NCI-H1436 treated with DMSO at 0.1 percent for 48 hours (cell line): ENCODE measurements around the gene PYDC1.
A peak's percentile ranks its signal among the peaks of the same experiment; 100 is the strongest.
"Not testable (repeated sequence)": the region's sequence is repeated elsewhere in the genome, so short reads cannot be mapped to it uniquely, and the experiment has no call there.

Experiments used
- DNase-seq: peaks from one replicate; lab custom pipeline; 2025; lab: John Stamatoyannopoulos, UW

The PYDC1 gene

GRCh38 chr16:31195861-31196260 lies 21.1 kb downstream of the PYDC1 start:
- DNase-seq: not testable (repeated sequence)

GRCh38 chr16:31194898-31195297 lies 22.0 kb downstream of the PYDC1 start:
- DNase-seq: no peak

GRCh38 chr16:31193874-31194273 lies 23.1 kb downstream of the PYDC1 start:
- DNase-seq: no peak

GRCh38 chr16:31192856-31193642 lies 23.9 kb downstream of the PYDC1 start:
- DNase-seq: no peak

GRCh38 chr16:31191697-31192428 lies 25.1 kb downstream of the PYDC1 start:
- no peak for DNase-seq

GRCh38 chr16:31190818-31191444 lies 26.0 kb downstream of the PYDC1 start:
- no peak for DNase-seq

GRCh38 chr16:31190061-31190460 lies 26.9 kb downstream of the PYDC1 start:
- DNase-seq: no peak

GRCh38 chr16:31189412-31189778 lies 27.5 kb downstream of the PYDC1 start:
- DNase-seq: no peak

GRCh38 chr16:31188450-31189411 lies 28.2 kb downstream of the PYDC1 start:
- DNase-seq: no peak

- DNase-seq: no peak
Measured at GRCh38 chr16:31187808-31188189, 29.1 kb downstream of the PYDC1 start.

- DNase-seq: no peak
Measured at GRCh38 chr16:31186930-31187807, 29.8 kb downstream of the PYDC1 start.

- no peak for DNase-seq
Measured at GRCh38 chr16:31186176-31186575, 30.8 kb downstream of the PYDC1 start.

- DNase-seq: no peak
Measured at GRCh38 chr16:31185339-31185738, 31.6 kb downstream of the PYDC1 start.

- DNase-seq: no peak
Measured at GRCh38 chr16:31184888-31185287, 32.0 kb downstream of the PYDC1 start.

- no peak for DNase-seq
Measured at GRCh38 chr16:31183432-31184428, 33.2 kb downstream of the PYDC1 start.

- no peak for DNase-seq
Measured at GRCh38 chr16:31182391-31182790, 34.5 kb downstream of the PYDC1 start.

GRCh38 chr16:31181102-31181830 lies 35.7 kb downstream of the PYDC1 start:
- no peak for DNase-seq

GRCh38 chr16:31179747-31180459 lies 37.0 kb downstream of the PYDC1 start, which contains the start of gene FUS:
TSS of gene FUS (plus strand) at chr16:31180139. CDS start at chr16:31180215, 76 bp downstream.
- peak; percentile 59 for DNase-seq
